Measurements from ENCODE around the gene SLC29A1. TPM values are rescaled to one million over a fixed set of nuclear protein-coding genes. Genes with fewer than 3 reads are reported as not detected.

Gene SLC29A1
- total RNA-seq, 1 donor, result 23.6 TPM

GRCh38 chr6:44254191-44255104, 31.1 kb downstream of the SLC29A1 start:
- TF ChIP-seq, protein P1, sequence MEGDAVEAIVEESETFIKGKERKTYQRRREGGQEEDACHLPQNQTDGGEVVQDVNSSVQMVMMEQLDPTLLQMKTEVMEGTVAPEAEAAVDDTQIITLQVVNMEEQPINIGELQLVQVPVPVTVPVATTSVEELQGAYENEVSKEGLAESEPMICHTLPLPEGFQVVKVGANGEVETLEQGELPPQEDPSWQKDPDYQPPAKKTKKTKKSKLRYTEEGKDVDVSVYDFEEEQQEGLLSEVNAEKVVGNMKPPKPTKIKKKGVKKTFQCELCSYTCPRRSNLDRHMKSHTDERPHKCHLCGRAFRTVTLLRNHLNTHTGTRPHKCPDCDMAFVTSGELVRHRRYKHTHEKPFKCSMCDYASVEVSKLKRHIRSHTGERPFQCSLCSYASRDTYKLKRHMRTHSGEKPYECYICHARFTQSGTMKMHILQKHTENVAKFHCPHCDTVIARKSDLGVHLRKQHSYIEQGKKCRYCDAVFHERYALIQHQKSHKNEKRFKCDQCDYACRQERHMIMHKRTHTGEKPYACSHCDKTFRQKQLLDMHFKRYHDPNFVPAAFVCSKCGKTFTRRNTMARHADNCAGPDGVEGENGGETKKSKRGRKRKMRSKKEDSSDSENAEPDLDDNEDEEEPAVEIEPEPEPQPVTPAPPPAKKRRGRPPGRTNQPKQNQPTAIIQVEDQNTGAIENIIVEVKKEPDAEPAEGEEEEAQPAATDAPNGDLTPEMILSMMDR (IDR thresholded peaks at IDR 0.05; ENCODE audit: insufficient read depth, low read length), result no peak
- H3K4me3 ChIP-seq (ENCODE audit: low read depth, low read length), result no peak overlapping the region
- DNase-seq (ENCODE audit: low read depth), result no peak

DNA sequence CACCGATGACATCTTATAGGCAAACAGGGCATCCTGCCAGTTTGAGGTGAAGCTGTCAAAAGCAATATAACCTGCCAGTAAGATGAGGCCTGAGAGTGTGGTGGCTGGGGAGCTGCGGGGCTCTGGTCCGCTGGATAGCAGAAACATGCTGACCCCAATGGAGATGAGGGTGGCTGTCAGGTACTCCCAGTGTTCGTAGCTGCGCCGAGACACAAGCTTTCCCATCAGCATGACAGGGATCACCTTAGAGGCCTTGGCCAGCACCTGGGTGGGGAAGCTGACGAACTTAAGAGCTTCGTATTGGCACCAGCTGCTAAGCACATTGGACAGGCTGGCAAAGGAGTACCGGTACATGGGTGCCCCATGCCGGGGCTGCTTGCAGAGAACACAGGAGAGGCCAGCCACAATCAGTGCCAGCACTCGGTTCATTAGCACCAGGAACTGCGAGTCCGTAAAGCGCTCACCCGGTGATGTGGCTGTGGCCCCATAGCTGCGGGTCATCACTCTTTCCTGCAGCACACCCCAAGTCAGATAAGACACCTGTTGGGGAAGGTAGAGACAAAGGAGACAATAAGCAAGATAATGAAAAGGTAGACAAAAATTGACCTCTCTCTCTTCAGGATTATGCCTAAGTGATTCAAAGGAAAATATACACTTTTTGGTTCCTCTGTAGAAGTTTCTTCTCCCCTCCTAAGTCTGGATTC, 31.9 kb downstream of the SLC29A1 start:
- no peak for DNase-seq (ENCODE audit: low read depth)
- TF ChIP-seq, protein P1 (IDR thresholded peaks at IDR 0.05; ENCODE audit: insufficient read depth, low read length), result no peak
- H3K4me3 ChIP-seq (ENCODE audit: low read depth, low read length), result peak overlapping the region; percentile 13

DNA sequence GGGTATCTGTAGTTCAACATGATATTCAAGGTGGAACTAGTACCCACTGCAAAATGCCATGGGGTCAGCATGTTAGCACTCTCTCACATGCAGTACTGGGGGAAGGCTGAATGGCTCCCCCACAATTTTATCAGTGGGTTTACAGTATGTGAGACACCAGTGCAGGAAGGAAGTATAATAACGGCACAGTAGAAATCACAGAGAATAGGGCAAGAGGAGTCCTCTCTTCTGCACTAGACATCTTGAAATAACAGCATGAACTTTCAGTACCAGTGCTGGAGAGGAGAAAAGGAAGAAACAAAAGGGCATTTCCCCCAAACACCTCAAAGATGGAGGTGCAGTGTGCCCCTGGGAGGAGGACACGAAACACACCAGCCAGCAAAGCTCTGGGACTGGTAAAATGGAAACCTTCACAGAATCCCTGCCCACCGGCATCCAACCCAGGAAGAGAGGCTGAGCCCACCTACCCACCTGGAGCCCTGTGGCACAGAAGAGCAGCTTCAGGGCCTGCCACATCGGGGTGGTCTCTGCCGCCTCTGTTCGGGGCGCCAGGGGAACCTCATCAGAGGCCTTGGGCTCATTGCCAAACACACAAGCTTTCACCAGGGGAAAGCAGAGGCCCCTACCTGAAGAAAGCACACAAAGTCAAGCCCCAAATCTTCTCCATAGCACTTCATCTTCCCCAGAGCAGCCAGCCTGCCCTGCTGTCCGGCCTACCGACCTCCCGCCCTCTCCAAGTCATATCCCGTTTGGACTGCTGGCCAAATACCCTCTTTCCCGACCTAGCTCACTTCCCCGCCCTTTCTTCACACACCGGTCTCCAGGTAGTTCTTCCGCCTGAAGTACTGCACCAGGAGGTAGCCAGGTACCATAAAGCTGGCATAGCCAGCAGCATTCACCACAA, 32.7 kb downstream of the SLC29A1 start:
- TF ChIP-seq, protein P1 (IDR thresholded peaks at IDR 0.05; ENCODE audit: insufficient read depth, low read length), result no peak
- peak overlapping the region; percentile 92 for H3K4me3 ChIP-seq (ENCODE audit: low read depth, low read length)
- DNase-seq (ENCODE audit: low read depth), result no peak

- H3K4me3 ChIP-seq (ENCODE audit: low read depth, low read length), result peak overlapping the region; percentile 92
- TF ChIP-seq, protein P1 (IDR thresholded peaks at IDR 0.05; ENCODE audit: insufficient read depth, low read length), result no peak
- DNase-seq (ENCODE audit: low read depth), result no peak
Measured at GRCh38 chr6:44256775-44257024, 33.3 kb downstream of the SLC29A1 start.

DNA sequence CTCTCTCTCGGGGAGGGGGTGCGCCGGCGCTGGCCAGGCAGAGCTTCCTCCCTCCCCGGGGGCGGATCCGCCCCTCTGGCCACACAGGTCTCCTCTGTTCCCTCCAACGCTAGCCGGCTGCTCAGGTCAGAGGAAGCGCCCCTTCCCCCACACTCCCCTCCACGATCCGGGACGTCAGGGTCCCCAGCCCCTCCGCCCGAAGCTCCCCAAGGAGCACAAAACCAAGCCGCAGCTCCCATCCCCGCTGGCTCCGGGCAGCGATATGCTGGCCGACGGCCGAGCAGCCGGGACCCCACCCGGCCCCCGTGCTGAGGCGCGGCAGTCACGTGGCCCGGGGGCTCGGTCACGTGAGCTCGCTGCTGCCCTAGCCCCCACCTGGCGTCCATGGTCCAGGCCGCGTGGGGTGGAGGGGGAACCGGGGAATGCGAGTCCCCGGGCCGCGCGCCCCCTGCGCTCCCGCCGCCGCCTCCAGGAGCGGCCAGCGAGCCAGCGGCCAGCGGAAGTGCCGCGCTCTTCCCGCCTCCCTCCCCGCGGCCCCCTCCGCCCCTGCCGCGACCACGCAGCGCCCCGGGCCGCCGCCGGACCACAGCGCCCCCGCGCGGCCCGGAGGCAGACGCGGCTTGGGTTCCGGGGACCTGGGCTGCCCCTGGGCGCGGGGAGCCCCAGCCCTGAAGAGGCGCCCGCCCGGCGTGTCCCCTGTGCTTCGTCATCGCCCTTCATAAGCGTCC, 33.8 kb downstream of the SLC29A1 start, which contains the start of gene SLC35B2:
TSS of gene SLC35B2 (minus strand) at position 504 of the 728 bp plus-strand sequence. CDS start at position 386, 118 bp downstream.
- peak within 1 kb of the TSS; percentile 92 for H3K4me3 ChIP-seq (ENCODE audit: low read depth, low read length)
- peak; percentile 56 for DNase-seq (ENCODE audit: low read depth)
- TF ChIP-seq, protein P1 (IDR thresholded peaks at IDR 0.05; ENCODE audit: insufficient read depth, low read length), result peak; percentile 50

Measured in fibroblast of the aortic adventitia (primary cell).